ENCODE measurements around the gene GLI3. TPM values are rescaled to one million over a fixed set of nuclear protein-coding genes. Genes with fewer than 3 reads are reported as not detected.

The GLI3 gene
- total RNA-seq, 1 donor from 2014 or later = 1.6 TPM

DNA sequence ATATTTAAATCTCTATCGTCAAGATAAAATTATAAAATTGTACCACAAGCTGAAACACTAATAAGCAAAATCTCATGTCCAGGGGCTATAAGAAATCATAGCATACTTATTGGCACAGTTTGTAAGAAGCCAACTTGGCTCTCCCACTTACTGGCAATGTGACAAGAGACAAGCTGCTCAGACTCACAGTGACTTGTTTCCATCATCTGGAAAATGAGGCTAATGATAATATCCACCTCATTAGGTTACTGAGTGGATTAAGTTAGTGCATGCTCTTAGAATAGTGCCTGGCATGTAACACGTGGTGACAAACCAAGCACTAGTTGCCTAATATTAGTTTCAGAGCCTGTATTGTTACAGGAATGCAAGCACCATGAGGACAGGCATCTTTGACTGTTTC lies 234.4 kb downstream of the GLI3 start:
- no peak for DNase-seq (ENCODE audit: low read depth)

DNA sequence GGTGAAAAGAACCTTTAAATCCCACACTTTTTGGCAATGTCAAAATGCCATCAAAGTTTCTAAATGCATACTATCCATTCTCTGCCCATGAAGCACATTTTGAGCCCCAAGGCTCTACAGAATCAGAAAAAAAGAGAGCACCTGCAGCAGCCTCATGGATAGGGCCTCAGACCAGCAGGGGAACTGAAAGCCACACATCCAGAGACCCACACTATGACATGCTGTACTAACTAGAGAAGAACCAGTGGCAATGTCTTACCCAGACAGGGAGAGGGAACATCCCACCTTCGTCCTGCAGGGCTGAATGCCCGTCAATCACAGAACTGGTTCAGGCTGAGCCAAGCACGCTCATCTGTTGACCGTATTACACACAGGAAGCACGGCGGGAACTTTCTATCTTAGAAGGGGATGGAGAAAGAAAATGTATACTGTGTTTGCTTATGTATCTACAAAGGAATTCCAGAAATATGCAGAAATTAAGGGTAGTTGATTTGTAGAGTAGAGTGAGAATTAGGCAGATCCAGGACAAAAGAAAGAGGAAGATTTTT lies 237.2 kb downstream of the GLI3 start:
- no peak for DNase-seq (ENCODE audit: low read depth)

DNA sequence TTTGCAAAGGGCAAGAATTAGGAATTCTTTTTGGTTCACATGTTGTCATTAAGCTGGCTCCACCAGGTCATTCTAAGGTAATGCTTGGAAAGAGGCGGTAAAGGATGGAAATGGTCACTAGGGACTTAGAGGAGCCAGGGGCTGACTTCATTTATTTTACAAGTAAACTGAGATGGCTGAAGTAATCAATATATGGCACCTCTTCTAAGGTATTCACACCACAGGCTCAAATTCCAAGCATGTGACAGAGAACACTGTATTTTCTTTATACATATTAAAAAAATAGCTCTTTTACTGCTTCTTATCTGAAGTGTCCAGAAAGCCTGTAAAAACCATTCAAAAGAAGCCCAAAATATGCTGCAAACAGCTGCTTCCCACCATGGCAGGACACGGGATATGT lies 239.0 kb downstream of the GLI3 start:
- no peak for DNase-seq (ENCODE audit: low read depth)

DNA sequence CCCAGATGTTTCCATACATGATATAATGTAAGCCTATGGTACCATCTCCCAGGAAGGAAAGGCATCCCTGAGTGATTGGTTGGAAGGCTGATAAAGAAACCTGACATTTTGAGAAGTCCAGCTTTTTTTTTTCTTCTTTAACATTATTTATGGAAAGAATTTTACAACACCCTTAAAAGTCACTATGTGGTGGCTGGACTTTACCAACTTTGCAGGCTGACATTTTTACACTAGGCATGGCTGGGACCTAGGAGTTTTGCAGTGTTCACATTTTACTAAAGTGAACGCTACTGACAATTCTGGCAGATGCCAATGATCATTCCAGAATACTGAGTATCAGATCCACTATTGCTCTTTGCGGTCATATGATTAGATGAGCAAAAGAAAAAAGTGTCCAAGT lies 239.9 kb downstream of the GLI3 start:
- no peak for DNase-seq (ENCODE audit: low read depth)

DNA sequence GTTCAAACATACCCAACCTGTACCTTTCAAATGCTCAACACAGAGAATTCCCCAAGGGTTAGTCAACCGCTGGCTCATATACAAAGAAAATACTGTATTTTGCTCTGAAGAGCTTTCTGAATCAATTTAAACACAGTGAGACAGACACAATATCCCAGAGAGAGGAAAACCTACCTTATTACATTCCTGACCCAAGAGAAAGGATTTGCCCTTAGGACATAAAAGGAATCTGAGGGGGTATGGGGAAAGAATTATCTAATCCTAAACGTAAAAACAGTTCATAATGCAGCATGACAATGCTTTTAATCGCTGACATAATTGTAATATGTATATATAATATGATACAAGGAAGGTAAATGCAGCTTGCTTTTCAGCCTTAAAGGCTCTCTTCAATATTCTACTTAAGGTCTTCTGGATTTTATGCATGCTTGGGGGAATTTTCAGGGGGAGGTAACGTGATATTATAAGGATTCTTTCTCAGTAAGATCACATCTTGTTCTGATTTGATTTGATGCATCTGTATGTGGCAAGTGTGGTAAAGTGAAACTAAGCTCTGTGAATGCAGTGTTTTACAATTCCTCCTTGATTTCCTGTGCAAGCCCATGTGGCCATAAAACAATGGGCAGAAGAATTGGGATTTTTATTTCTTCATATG lies 240.5 kb downstream of the GLI3 start:
- peak; percentile 28 for DNase-seq (ENCODE audit: low read depth)

DNA sequence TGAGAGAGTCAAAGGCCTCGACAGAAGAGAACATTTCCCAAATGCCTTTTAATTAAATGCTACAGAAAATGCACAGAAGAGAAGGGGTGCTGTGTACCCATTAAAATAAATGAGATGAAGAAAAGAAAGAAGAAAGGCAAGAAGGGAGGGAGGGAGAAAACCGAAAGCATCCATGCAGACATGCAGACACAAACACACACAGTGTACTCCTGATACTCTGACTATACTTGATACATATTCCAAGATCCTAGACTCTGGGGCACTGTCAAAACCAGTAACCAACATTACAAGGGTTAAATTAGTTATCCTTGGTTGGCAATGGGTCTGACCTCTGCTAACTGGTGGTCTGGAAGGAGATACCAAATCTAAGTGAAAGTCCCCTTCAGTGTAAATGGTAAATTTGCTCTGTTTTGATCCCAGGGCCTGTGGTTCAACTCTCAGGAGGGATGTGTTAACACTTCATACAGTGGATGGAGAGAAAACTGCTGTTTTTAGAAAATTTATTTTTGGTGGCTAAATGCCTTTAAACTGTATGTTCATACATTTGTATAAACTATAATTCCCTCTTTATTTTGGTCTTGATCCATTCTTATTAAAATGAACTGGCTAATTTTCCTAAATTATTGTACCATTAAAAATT lies 241.3 kb downstream of the GLI3 start:
- no peak for DNase-seq (ENCODE audit: low read depth)

DNA sequence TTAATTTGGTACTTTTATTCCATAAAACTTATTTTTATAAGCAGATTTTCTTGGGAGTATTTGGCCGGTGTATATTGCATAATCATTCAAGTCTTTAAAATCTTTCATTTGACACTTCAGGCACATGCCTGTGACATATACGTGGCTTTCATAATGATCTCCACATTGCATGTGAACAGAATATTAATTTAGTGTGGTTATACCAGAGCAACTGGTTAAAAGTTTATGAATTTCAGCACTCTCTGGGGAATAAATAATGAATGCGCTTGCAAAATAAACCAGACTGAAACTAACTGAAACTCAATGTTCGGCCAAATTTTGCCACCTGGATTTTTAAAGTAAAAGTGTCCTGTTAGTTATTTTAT lies 242.3 kb downstream of the GLI3 start:
- DNase-seq (ENCODE audit: low read depth) = no peak

DNA sequence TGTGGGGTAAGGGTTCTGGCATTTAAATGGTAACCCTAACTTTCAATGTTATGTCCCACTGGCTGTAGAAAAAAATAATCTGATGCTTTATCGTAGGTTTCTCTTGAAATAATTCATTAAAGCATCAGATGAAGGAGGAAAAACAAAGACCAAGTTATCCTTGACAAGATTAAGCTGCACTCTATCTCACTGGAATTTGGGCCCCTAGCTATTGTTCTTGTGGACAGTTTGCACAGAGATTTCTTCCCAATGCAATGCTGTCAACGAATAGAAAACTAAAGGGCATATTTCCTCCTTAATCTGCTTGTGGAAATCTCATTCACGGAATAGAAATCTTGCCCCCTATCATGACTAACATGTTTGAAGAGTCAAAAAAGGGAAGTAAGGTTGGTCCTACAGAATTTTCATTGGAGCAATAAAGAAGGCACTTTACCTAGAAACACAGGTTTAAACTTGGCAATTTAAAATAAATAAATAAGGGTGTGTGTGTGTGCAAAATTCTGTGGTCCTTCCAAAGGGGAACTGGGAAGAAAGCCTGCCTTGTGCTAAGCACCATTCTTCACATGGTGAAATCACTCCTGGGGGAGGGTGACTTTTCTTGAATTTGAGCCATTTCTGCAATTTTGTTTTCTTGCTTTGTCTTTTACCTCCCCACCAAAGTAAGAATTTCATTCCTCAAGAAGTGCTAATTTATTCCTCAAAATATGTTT lies 242.8 kb downstream of the GLI3 start:
- DNase-seq (ENCODE audit: low read depth) = no peak

DNA sequence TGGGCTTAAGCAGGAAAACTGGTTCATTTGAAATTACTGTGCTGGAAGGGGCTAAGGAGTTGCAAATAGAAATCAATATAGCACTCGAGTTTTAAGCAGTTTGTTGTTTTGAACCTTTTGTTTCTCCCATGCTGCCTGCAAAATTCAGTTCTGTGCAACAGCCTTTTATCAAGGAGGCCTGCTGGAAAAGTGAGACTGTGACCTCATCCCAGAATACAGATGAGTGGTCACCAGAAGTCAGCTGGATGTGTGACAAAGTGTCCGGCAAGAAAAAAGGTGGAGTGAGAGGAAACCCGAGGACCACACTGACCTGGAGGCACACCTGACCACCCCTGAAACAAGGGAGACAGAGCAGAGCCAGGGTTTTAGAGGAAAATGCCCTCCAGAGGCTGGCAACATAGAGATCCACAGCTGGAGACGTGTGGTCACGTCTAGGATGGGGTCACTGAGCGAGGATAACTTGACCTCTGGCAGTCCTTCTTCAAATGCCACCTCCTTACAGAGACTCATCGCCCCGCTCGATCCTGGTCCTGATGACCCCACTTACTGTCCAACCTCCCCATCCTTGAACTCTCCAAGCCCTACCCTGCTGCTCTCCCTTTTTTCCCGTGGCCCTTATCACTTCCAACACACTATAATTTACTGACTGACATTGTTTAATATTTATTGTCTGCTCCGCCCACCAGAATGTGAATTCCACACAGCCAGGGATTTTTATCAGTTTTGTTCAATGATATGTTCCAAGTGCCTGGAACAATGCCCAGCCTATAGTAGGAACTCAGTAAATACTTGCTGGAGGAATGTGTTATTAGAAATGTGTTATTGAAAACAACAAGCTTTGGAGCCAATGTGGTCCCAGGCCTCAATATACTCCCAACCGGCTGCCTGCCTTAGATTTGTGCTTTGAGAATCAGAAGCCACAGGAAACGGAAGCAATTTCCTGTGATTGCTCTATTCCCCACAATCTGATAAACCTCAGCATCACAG lies 243.8 kb downstream of the GLI3 start:
- DNase-seq (ENCODE audit: low read depth) = no peak

DNA sequence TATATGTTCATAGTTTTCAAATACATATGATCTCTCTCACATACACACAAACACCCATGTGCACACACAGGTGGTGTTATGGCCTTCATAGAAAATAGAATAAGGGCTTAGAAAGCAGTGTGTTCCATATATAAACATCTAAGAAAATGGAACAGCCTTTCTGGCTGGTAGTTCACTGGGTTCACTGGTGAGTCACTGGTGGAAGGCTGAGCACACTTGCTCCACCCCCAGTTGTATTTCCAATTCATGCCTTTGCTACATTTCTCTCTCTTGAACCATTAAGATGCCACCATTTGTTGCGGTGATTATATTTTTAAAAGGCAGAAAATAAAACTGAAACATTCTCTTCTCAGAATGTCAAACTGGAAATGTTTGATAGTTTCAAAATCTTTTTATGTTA lies 252.1 kb downstream of the GLI3 start:
- DNase-seq (ENCODE audit: low read depth) = peak; percentile 52

DNA sequence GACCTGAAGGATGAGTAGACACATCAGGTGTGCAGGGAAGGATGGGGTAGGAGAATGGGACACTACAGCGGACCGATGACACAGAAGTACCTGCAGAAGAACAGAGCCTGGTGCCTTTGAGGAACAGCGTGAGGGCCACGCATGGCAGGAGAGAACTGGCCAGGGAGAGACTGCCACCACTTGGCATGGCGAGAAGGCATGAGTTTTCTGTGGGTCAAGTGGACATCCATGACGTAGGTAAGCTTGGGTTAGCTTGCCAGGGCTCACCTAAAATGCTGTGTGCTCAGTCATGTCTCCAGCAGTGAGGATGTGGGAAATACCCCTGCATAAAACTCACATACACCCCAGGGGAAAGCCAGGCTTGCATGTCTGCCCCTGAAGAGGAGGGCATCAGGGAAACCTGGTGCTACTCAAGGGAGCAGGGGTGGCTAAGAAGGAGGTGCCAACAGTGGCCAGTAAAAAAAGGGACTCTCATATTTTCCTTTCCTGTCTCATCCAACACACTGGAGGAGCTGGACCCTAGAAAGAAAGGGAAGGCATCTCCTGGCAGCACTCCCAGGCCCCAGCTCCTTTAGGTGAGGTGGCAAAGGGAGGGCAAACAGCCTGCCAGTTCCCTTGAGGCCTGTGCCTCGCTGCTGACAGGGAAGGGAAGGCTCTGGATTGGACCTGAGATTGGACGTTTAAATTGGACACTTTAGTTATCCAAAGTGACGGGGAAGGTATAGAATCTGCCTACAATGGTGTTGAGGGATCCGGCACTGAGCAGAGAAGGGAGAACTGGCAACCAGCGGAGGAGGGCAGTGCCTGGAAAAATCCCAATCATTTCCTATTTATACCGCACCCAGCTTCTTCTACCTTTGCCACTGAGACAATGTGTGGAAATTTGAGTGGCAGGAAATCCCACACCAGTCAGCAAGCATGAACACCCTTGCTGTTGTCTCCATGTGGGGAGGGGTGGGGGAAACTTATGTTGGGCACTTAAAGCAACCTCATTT lies 255.7 kb downstream of the GLI3 start:
- DNase-seq (ENCODE audit: low read depth) = no peak

DNA sequence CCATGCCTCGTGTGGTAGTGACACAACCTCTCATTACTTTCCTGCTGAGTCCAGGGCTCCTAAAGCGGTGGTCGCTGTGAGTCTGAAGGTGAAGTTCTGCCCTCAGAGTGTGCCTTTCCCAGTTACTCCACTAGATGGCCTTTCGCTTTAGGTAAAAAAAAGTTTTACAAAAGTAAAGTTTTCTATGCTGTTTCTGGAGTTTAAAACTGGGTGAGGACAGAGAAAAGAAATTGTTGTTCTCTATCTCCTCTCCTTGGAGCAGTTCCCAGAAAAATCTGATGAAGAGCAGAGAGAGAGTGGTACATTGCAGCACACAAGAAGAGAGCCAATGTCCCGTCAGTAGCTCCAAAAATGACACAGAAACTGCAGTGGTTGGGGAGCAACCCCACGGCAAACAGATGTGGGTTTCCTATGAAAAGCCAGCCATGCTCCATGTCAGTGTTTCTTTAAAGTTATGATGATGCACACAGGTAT lies 257.1 kb downstream of the GLI3 start:
- DNase-seq (ENCODE audit: low read depth) = no peak

DNA sequence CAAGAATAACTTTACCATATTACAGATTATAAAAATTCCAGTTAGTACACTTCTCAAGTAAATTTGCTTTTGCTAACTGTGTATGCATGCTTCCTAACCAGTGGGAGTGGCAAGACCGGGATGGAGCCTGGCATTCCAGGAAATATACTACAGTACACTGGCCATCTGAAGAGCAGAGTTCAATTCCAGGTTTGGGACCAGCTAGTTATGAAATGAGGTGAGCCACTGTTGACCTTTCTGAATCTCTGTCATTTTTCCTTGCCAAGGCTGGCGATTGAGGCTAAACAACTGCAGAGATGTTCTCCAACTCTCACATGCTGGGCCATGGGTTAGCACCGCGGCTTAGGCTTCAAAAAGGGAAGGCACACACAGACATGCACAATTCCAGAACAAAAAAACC lies 258.2 kb downstream of the GLI3 start:
- DNase-seq (ENCODE audit: low read depth) = no peak

DNA sequence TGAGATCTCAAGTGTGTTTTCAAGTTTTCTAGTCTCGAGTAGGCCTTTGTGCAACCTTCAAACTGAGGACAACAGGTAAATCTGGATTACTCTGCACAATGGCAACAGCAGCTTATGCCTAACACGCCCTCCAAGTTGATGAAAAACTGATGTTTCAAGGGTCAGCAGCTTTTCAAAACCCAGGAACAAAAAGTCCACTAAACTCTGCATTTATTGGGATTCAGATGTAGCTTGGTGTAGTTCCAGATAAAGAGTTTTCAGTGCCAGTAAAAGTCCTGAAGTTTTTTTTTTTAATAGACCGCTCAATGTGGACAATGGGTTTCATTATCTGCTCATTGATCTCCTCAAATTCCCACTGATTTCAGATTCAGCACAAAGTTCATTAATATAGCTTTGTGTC lies 259.3 kb downstream of the GLI3 start:
- DNase-seq (ENCODE audit: low read depth) = no peak

DNA sequence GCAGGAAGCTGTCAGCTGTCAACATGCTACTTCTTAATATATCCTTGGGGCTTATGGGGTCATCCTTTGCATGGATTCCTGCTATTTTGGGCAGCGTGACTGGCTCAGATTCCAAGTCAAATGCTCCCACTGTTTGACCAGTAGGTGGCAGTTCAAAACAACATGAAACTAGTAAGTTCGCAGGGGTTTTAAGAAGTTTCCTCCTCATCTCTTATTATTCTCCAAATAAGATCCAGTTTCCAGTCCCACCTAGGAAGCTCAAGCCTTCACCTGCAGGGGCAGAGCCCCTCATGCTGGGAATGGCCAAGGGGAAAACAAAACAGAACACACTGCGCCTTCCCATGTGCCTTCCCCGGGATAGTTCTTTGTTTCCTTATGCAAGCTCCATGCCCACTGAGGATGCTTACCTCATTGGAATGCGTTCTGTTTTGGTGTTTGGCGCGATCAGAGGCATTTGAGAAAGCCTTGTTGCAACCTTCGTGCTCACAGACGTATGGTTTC lies 259.8 kb downstream of the GLI3 start:
- DNase-seq (ENCODE audit: low read depth) = peak; percentile 70

DNA sequence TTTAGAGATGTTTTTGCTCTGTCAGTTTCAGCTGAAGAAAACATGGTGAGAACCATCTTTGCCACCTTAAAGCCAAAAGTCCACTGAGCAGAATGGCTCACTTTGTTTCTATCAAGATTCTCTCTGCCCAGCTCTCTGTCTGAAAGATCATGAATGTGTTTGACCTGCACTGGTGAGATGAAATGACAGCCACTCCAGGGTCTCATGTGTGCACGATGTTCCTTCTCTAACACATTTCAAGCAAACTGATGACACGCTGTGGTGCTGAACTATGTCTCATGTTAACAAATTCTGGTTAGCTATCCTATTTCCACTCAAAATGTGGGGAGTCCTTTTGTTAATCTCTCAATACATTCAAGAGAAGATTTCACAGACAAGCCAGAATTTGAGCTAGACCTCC lies 260.6 kb downstream of the GLI3 start:
- DNase-seq (ENCODE audit: low read depth) = no peak

DNA sequence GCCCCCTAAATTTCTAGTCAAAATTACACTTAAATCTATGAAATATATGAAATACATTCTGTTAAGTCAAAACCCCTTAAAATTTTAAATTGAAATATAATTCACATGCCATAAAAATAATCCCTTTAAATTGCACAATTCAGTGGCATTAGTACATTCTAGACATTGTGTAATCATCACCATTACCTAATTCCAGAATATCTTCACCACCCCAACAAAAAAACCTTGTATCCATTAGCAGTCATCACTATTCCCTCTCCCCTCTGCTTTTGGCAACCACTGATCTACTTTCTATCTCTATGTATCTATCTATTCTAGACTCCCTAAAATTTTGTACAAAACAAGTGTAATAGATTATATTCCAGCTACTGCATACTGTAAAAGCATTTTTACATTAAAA lies 261.2 kb downstream of the GLI3 start:
- DNase-seq (ENCODE audit: low read depth) = no peak

DNA sequence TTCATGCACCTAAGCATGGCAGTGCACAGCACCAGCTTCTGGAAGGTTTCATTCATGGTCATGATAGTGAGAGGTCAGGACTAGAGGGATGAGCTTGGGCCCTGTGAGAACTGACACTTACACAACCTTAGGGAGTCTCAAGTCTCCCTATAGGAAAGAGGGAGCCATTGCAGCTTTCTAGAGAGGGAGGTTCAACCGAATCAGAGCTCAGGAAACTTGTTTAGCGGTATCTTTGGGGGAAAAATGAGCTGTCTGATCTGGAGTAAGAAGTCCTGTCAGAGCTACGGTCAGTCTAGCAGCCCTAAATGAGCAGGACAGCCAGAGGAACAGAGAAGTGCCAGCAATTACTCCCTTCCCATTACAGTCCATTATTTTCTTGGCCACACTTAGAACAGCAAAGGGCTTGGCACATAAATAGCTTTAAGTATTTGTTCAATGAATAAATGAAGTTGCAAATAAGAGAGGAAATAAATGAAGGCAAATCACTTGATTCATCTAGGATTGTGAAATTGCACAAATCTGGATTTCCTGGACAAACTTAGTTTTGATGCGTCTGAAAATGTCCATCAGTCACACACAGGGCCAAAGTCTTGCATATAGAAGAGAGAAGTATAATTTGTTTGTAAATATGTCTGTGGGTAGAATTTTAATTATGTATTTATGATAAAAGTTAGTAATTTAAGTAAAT lies 262.0 kb downstream of the GLI3 start:
- DNase-seq (ENCODE audit: low read depth) = no peak

DNA sequence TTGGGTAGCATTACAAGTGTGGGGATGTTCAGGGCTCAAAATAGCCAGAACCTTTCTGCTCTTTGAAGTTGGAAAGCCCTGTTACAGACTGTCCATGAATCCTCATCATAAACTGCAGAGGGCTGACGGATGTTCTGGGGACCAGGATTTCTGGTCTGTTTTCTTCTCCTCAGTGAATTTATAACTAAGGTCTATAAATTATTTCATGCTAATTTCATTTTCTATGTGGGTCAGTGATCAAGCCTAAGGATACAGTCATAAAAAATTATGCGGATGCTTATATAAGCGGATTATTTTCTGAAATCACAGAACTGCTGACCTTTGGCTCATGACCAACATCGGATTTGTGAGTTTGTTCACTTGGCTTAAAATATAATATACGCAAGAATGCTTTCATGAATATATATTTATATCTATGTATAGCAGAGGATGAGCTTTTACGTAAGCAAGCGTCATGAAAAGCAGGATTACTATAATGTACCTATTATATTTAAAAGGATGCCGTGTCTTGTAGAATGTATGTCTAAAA lies 263.7 kb downstream of the GLI3 start:
- no peak for DNase-seq (ENCODE audit: low read depth)

All from renal cortical epithelial cell (primary cell).